Lung (tissue), 12 donors: ENCODE results near the gene ADGRE1. TPM values are rescaled to one million over a fixed set of nuclear protein-coding genes. Genes with fewer than 3 reads are reported as not detected.
A peak's percentile ranks its signal among the peaks of the same experiment; 100 is the strongest.

Source experiments
- ATAC-seq: fragments of 200-7000 bp; cut with Tn5 transposase; one replicate; pipeline ENCODE4 v1.9.1; 2020; ENCODE audit warnings: moderate number of reproducible peaks; ENCODE audit not compliant: insufficient read depth, low FRiP score
- DNase-seq, 3 donors: peaks; one replicate each; pipeline ENCODE4 v3.0.0-alpha.2; 2013 to 2017
- H3K27ac ChIP-seq, 2 donors: one replicate each; pipeline ENCODE4 v1.5.1; 2013; ENCODE audit warnings: mild to moderate bottlenecking in 2 of 2, moderate library complexity in 2 of 2, control low read depth in 1 of 2, inconsistent platforms in 1 of 2, low read depth in 1 of 2, low read length in 1 of 2
- H3K27me3 ChIP-seq, 3 donors: one replicate each; pipeline ENCODE4 v1.5.1; 2013; ENCODE audit warnings: low read length in 2 of 3; ENCODE audit not compliant: control insufficient read depth in 3 of 3, insufficient read depth in 3 of 3
- H3K36me3 ChIP-seq, 4 donors: one replicate each; pipeline ENCODE4 v1.5.1; 2013; ENCODE audit warnings: low read length in 4 of 4, mild to moderate bottlenecking in 1 of 4, moderate library complexity in 1 of 4; ENCODE audit not compliant: control insufficient read depth in 4 of 4, insufficient read depth in 4 of 4
- H3K4me1 ChIP-seq, 5 donors: one replicate each; pipeline ENCODE4 v1.5.1; 2013; ENCODE audit warnings: low read length in 5 of 5, mild to moderate bottlenecking in 2 of 5, moderate library complexity in 1 of 5; ENCODE audit not compliant: control insufficient read depth in 5 of 5, insufficient read depth in 5 of 5
- H3K4me3 ChIP-seq: one replicate; pipeline ENCODE4 v1.5.1; 2013; ENCODE audit warnings: mild to moderate bottlenecking, control low read depth, moderate library complexity
- H3K9ac ChIP-seq, 2 donors: one replicate each; pipeline ENCODE4 v1.5.1; 2013; ENCODE audit warnings: low read length in 2 of 2, control low read depth in 1 of 2; ENCODE audit not compliant: insufficient read depth in 1 of 2
- H3K9me3 ChIP-seq, 4 donors: one replicate each; pipeline ENCODE4 v1.5.1; 2013; ENCODE audit warnings: low read length in 3 of 4, mild to moderate bottlenecking in 1 of 4, moderate library complexity in 1 of 4; ENCODE audit not compliant: control insufficient read depth in 4 of 4, insufficient read depth in 3 of 4
- CTCF ChIP-seq: IDR thresholded peaks from 2 replicates; pipeline ENCODE4 v1.5.1; 2012; ENCODE audit warnings: mild to moderate bottlenecking; ENCODE audit errors: control extremely low read depth, extremely low read depth
- WGBS, 2 donors: extraction: QIAGEN DNeasy Blood & Tissue Kit; methylation state at CpG; one replicate each; pipeline ENCODE4 v1.1.7; 2013; 5-methylcytosine and 5-hydroxymethylcytosine counted together
- polyA plus RNA-seq, 2 donors: library from polyadenylated mRNA; stranded (reverse); fragments of 200-250 nt; gene quantifications; one replicate each; pipeline ENCODE4 v1.2.1, GENCODE V29; 2013
- total RNA-seq, 2 donors: library from RNA; depleted of rRNA in 1 of 2; stranded (reverse); fragments of >200 nt in 1 of 2; gene quantifications; one replicate each; pipeline ENCODE4 v1.2.1, GENCODE V29; 2014 to 2021
- donor health status: control.
- donor health status: control.
- donor health status: Bipolar disorder and iron deficiency.
- donor health status: healthy.
- donor health status: DM: yes; HTN: yes; CAD: no.

The ADGRE1 gene
- total and polyA plus RNA-seq, 4 donors, result 0.45 to 40.0 (median 7.4) TPM

- TF ChIP-seq CTCF, result no peak
- no peak for ATAC-seq
- no peak for DNase-seq
- WGBS, 2 donors, result 52 to 60% methylated on average over 4 of the region's 4 CpGs
- H3K36me3 ChIP-seq, result no peaks in the 10 kb centered on the region
- H3K27ac ChIP-seq, result no peak overlapping the region
- no peak overlapping the region for H3K4me3 ChIP-seq
- peaks cover 0 to 5% (median 0%) of the 10 kb centered on the region in 4 donors for H3K9me3 ChIP-seq
- no peaks in the 10 kb centered on the region for H3K4me1 ChIP-seq
- no peaks in the 10 kb centered on the region for H3K27me3 ChIP-seq
- no peak overlapping the region for H3K9ac ChIP-seq
These were observed 80.6 kb downstream of the ADGRE1 start for GRCh38 chr19:6967967-6968366.

GRCh38 chr19:6969490-6969889, 82.1 kb downstream of the ADGRE1 start:
- H3K27ac ChIP-seq, result no peak overlapping the region
- WGBS, 2 donors, result 81 to 92% methylated on average over 2 of the region's 2 CpGs
- ATAC-seq, result no peak

GRCh38 chr19:6970021-6970420, 82.6 kb downstream of the ADGRE1 start:
- H3K27ac ChIP-seq, result no peak overlapping the region
- H3K36me3 ChIP-seq, result no peaks in the 10 kb centered on the region
- 29 to 55% methylated on average over 2 of the region's 2 CpGs for WGBS, 2 donors
- peaks cover 0 to 5% (median 0%) of the 10 kb centered on the region in 4 donors for H3K9me3 ChIP-seq
- TF ChIP-seq CTCF, result no peak
- no peaks in the 10 kb centered on the region for H3K27me3 ChIP-seq
- H3K9ac ChIP-seq, result no peak overlapping the region
- no peaks in the 10 kb centered on the region for H3K4me1 ChIP-seq
- no peak for DNase-seq
- H3K4me3 ChIP-seq, result no peak overlapping the region
- no peak for ATAC-seq

More at GRCh38 chr19:6969490-6969889, 82.1 kb downstream of the ADGRE1 start:
- peaks cover 0 to 5% (median 0%) of the 10 kb centered on the region in 4 donors for H3K9me3 ChIP-seq
- no peak overlapping the region for H3K9ac ChIP-seq
- TF ChIP-seq CTCF, result no peak
- H3K4me1 ChIP-seq, result no peaks in the 10 kb centered on the region
- no peaks in the 10 kb centered on the region for H3K36me3 ChIP-seq
- H3K4me3 ChIP-seq, result no peak overlapping the region
- no peak for DNase-seq
- no peaks in the 10 kb centered on the region for H3K27me3 ChIP-seq

GRCh38 chr19:6970443-6970842, 83.1 kb downstream of the ADGRE1 start:
- Histone ChIP-seq H3K9me3 (peaks cover 0 to 5% (median 0%) of the 10 kb centered on the region in 4 donors), H3K27ac (peak overlapping the region in 1 of 2 donors; percentile 47), H3K27me3 (no peaks in the 10 kb centered on the region), H3K4me1 (no peaks in the 10 kb centered on the region), H3K9ac (no peak overlapping the region), H3K36me3 (no peaks in the 10 kb centered on the region), H3K4me3 (no peak overlapping the region)
- no peak for TF ChIP-seq CTCF
- DNase-seq (peak in 1 of 3 donors; percentile 2), ATAC-seq (no peak)
- 80 to 81% methylated on average over 5 of the region's 5 CpGs for WGBS, 2 donors
